ENCODE data around the gene ZNF862. TPM values are rescaled to one million over a fixed set of nuclear protein-coding genes. Genes with fewer than 3 reads are reported as not detected.

Gene ZNF862
- total RNA-seq, 1 experiment from 2014 or later, result 42.4 TPM

- Histone ChIP-seq H3K9me2 (ENCODE audit: insufficient read depth) (no peaks in the 10 kb centered on the region), H2AFZ (no peak overlapping the region), H3F3A (ENCODE audit: insufficient read depth, low read depth) (peaks cover 2% of the 10 kb centered on the region; the same call in 1 of the 2 replicates), H3K4me1 (replicated peaks; ENCODE audit: insufficient read depth) (no peaks in the 10 kb centered on the region), H4K20me1 (ENCODE audit: insufficient read depth) (no peaks in the 10 kb centered on the region), H3K27me3 (ENCODE audit: insufficient read depth, low read depth) (peaks cover 51% of the 10 kb centered on the region), H3K79me2 (ENCODE audit: low read depth) (no peaks in the 10 kb centered on the region), H3K36me3 (ENCODE audit: low read depth) (no peaks in the 10 kb centered on the region), H3K4me2 (no peak overlapping the region), H3K9me3 (ENCODE audit: insufficient read depth, low read depth) (no peaks in the 10 kb centered on the region), H3K4me3 (no peak overlapping the region), H3K27ac (no peak overlapping the region)
- ChIA-PET POLR2A (ENCODE audit: unreplicated experiment) (no interaction called here), CTCF (no interaction called here)
- TF ChIP-seq CTCF (conservative IDR thresholded peaks at IDR 0.05) (peak; percentile 56), EZH2 (IDR thresholded peaks at IDR 0.05; ENCODE audit: low read depth) (no peak)
- intact Hi-C loops (cut with micrococcal nuclease; ENCODE audit: unreplicated experiment), result no loop called here
- BruUV-seq (replicated peaks), result no TSS peak
- DNase-seq, result no peak
Measured at GRCh38 chr7:149799397-149800168, 38.6 kb upstream of the ZNF862 start.

GRCh38 chr7:149800169-149800555, 38.0 kb upstream of the ZNF862 start:
- H3K36me3 ChIP-seq (ENCODE audit: low read depth), result no peaks in the 10 kb centered on the region
- H3K4me2 ChIP-seq, result no peak overlapping the region
- H4K20me1 ChIP-seq (ENCODE audit: insufficient read depth), result no peaks in the 10 kb centered on the region
- no peak for DNase-seq
- ChIA-PET POLR2A (ENCODE audit: unreplicated experiment) (no interaction called here), CTCF (no interaction called here)
- no peaks in the 10 kb centered on the region for H3F3A ChIP-seq (ENCODE audit: insufficient read depth, low read depth)
- H3K79me2 ChIP-seq (ENCODE audit: low read depth), result no peaks in the 10 kb centered on the region
- no peaks in the 10 kb centered on the region for H3K4me1 ChIP-seq (replicated peaks; ENCODE audit: insufficient read depth)
- no peaks in the 10 kb centered on the region for H3K9me2 ChIP-seq (ENCODE audit: insufficient read depth)
- H3K27ac ChIP-seq, result no peak overlapping the region
- no TSS peak for BruUV-seq (replicated peaks)
- TF ChIP-seq CTCF (conservative IDR thresholded peaks at IDR 0.05) (no peak; the same call in none of the 2 replicates), EZH2 (IDR thresholded peaks at IDR 0.05; ENCODE audit: low read depth) (no peak)
- H3K9me3 ChIP-seq (ENCODE audit: insufficient read depth, low read depth), result no peaks in the 10 kb centered on the region
- no peak overlapping the region for H2AFZ ChIP-seq
- intact Hi-C loops (cut with micrococcal nuclease; ENCODE audit: unreplicated experiment), result no loop called here
- peaks cover 51% of the 10 kb centered on the region for H3K27me3 ChIP-seq (ENCODE audit: insufficient read depth, low read depth)
- H3K4me3 ChIP-seq, result no peak overlapping the region

- Histone ChIP-seq H3F3A (ENCODE audit: insufficient read depth, low read depth) (no peaks in the 10 kb centered on the region), H3K27ac (no peak overlapping the region), H3K9me3 (ENCODE audit: insufficient read depth, low read depth) (no peaks in the 10 kb centered on the region), H3K4me2 (no peak overlapping the region), H3K36me3 (ENCODE audit: low read depth) (no peaks in the 10 kb centered on the region), H3K79me2 (ENCODE audit: low read depth) (no peaks in the 10 kb centered on the region), H3K9me2 (ENCODE audit: insufficient read depth) (no peaks in the 10 kb centered on the region), H3K27me3 (ENCODE audit: insufficient read depth, low read depth) (peaks cover 56% of the 10 kb centered on the region), H2AFZ (no peak overlapping the region), H3K4me1 (replicated peaks; ENCODE audit: insufficient read depth) (no peaks in the 10 kb centered on the region), H4K20me1 (ENCODE audit: insufficient read depth) (no peaks in the 10 kb centered on the region), H3K4me3 (no peak overlapping the region)
- intact Hi-C loops (cut with micrococcal nuclease; ENCODE audit: unreplicated experiment), result no loop called here
- TF ChIP-seq CTCF (conservative IDR thresholded peaks at IDR 0.05), result no peak
- no peak for TF ChIP-seq EZH2 (IDR thresholded peaks at IDR 0.05; ENCODE audit: low read depth)
- DNase-seq, result no peak
- BruUV-seq (replicated peaks), result no TSS peak
- ChIA-PET POLR2A (ENCODE audit: unreplicated experiment) (no interaction called here), CTCF (no interaction called here)
Measured at GRCh38 chr7:149801002-149801566, 37.1 kb upstream of the ZNF862 start.
